ENCODE results near the gene FOXR1.
A peak's percentile ranks its signal among the peaks of the same experiment; 100 is the strongest.

FOXR1 gene

GRCh38 chr11:118971646-118972045, at the start of gene FOXR1:
Gene FOXR1 (plus strand): TSS chr11:118971761. CDS start chr11:118971932, 171 bp downstream.
- no peak for DNase-seq (ENCODE audit: low read depth in 2 of 2)

- DNase-seq (ENCODE audit: low read depth in 2 of 2) = no peak
These were observed 49.4 kb upstream of the FOXR1 start for GRCh38 chr11:118921929-118922744.

GRCh38 chr11:118922745-118923627, 48.6 kb upstream of the FOXR1 start:
- no peak for DNase-seq (ENCODE audit: low read depth in 2 of 2)

- no peak for DNase-seq (ENCODE audit: low read depth in 2 of 2)
These were observed 47.6 kb upstream of the FOXR1 start for GRCh38 chr11:118923721-118924587.

- no peak for DNase-seq (ENCODE audit: low read depth in 2 of 2)
These were observed 46.7 kb upstream of the FOXR1 start for GRCh38 chr11:118924591-118925585.

GRCh38 chr11:118927554-118928100, 43.9 kb upstream of the FOXR1 start:
- no peak for DNase-seq (ENCODE audit: low read depth in 2 of 2)

GRCh38 chr11:118928101-118928869, 43.3 kb upstream of the FOXR1 start:
- DNase-seq (ENCODE audit: low read depth in 2 of 2) = peak; percentile 86 to 92

GRCh38 chr11:118928870-118929500, 42.6 kb upstream of the FOXR1 start:
- DNase-seq (ENCODE audit: low read depth in 2 of 2) = no peak

GRCh38 chr11:118929501-118930093, 42.0 kb upstream of the FOXR1 start:
- peak; percentile 64 to 66 for DNase-seq (ENCODE audit: low read depth in 2 of 2)

- DNase-seq (ENCODE audit: low read depth in 2 of 2) = peak; percentile 65 to 82
These were observed 41.4 kb upstream of the FOXR1 start for GRCh38 chr11:118930094-118930712.

GRCh38 chr11:118931571-118931970, 40.0 kb upstream of the FOXR1 start:
- no peak for DNase-seq (ENCODE audit: low read depth in 2 of 2)

- no peak for DNase-seq (ENCODE audit: low read depth in 2 of 2)
These were observed 38.1 kb upstream of the FOXR1 start for GRCh38 chr11:118933486-118933885.

- no peak for DNase-seq (ENCODE audit: low read depth in 2 of 2)
These were observed 36.2 kb upstream of the FOXR1 start for GRCh38 chr11:118935376-118935775.

GRCh38 chr11:118938491-118939403, 32.8 kb upstream of the FOXR1 start:
- no peak for DNase-seq (ENCODE audit: low read depth in 2 of 2)

- no peak for DNase-seq (ENCODE audit: low read depth in 2 of 2)
These were observed 32.1 kb upstream of the FOXR1 start for GRCh38 chr11:118939404-118939915.

- no peak for DNase-seq (ENCODE audit: low read depth in 2 of 2)
These were observed 31.5 kb upstream of the FOXR1 start for GRCh38 chr11:118939953-118940598.

Measured in stimulated activated CD8-positive, alpha-beta memory T cell treated with anti-CD3 and anti-CD28 coated beads, Interleukin-7, amount 100 ng/mL, for 4 hours (primary cell).